ENCODE data around the gene FAM53B.

Gene FAM53B

DNA sequence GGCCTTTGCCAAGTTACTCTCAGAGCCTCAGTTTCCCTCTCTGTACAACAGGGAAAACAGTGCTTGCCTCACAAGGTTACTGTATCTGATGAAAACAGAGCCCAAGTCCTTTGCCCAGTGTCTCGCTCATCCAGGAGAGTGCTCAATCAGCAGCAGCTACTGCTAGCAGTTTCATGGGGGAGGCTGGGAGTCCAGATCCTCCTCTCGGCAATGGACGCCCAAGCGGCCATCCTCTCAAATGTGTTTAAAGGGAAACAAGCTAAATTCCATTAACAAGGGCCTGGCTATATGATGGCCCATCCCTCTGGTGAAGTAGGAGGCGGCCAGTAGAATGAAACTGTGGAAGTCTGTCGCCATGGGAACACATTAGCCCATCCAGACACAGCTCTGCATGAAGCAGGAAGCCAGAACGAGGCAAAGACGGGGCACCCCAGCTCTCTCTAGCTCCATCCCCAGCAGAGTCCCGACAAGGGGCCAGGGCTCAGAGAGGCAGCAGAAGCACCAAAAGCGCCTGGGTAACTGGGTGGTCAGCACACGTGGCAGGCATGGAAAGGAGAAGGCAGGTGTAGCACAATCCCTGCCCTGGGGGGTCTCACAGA, 35.2 kb downstream of the FAM53B start:
- no peak for DNase-seq (ENCODE audit: low spot score)

DNA sequence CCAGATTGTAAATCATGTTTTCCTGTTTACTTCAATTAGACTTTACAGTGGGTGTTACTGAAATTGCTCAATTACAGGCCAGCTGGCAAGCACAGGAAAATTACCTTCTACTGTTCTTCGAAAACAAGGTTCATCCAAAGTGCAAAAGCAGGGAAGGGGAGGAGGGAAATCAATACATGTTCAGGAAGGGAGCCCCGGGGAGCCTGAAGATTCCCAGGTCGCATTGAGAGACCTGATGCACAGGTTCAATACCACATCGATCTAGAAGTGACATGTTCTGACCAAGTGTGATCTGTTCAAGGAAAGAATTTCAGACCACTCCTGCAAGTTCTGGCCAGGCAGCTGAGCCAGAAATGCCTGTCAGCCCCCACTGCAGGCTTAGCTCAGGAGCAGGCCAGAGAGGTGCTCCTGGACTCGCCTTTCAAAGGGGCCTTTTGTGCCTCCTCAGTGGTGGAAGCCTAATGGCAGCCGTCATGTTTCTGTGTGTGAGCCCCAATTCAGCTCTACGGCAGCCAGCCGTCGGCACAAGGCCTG, 35.9 kb downstream of the FAM53B start:
- no peak for DNase-seq (ENCODE audit: low spot score)

DNA sequence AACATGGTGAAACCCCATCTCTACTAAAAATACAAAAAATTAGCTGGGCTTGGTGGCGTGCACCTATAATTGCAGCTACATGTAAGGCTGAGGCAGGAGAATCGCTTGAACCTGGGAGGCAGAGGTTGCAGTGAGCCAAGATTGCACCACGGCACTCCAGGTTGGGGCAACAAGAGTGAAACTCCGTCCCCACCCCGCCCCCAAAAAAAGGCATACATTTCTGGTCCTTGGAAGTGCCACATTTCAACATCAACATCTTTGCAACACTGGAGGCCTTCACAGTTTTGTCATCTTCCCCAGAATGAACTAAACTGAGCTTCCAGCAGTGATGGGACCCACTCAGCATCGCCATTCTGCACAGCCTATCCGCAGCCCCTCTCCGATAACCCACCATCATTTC, 36.6 kb downstream of the FAM53B start:
- DNase-seq (ENCODE audit: low spot score) = no peak

DNA sequence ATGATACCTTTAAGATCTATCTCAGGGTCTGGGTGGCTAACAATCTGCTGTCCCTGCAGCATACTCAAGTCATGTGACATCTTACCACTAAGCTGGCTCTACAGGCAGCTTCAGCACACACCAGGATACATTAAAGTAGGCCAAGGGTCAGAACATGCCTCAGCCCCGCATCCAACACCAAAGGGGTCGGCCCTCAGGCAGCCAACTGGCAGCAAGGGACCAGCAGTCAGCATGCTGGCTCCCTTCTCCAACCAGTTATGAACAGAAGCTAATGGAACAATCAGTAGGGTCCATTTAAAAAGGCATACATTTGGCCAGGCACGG, 37.1 kb downstream of the FAM53B start:
- DNase-seq (ENCODE audit: low spot score) = no peak

DNA sequence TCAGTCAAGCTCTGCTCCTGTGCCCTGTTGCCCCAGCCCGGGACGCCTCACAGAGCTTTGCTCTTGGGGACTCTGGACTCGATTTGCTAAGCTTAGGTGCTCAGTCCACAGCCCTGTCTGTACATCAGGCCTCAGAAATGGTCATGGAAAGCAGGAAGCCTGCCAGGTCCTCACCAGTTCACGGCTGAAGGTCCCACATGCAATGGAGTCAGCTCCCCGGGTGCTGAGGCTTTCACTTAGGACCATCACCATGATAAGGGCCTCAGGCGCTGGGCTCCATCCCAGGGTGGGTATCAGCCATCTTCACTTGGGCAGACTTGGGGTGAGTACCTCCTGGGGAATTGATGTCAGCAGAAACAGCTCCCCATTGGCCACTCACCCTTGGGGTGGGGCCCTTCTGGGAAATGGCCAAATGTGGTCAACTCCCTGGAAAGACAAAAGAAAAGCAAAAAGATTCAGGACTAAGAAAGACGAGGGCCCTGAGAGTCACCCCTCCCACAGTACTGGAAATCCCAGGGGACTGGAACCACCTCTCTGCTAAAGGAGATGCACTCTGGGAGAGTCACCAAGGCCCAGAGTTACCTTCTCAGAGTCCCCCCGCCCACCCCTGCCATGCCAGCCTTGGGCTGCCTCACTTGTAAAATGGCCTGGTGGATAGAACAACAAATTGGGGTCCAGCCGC, 37.6 kb downstream of the FAM53B start:
- DNase-seq (ENCODE audit: low spot score) = no peak

DNA sequence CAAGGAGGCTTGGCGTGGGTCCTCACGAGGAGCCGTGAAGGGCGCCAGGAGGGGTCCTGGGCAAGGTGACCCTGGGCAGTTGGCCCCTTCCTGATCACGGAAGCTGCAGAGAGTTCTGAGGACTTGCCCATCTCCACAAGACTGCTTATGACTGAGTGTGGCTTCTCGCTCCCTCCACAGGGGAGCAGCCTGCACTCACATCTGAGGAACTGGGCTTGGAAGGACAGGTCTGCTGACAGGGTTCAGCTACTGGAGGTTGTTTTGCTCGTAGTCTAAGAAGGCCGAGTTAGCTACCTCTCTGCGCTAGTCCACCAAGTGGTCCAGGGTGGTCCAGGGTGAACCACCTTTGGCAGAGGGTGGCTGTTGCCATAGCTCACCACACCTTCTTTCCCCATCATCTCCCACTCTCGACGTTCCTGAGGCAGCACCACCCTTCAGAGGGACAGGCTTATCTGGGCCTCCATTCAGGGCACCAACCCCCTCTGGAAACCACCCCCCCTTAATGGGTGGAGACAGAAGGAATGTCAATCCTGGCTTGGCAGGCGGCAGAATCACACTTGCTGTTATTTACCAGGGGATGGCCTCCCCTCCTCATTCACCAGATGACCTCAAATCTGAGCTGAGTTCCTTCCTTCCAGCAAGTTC, 38.2 kb downstream of the FAM53B start:
- no peak for DNase-seq (ENCODE audit: low spot score)

DNA sequence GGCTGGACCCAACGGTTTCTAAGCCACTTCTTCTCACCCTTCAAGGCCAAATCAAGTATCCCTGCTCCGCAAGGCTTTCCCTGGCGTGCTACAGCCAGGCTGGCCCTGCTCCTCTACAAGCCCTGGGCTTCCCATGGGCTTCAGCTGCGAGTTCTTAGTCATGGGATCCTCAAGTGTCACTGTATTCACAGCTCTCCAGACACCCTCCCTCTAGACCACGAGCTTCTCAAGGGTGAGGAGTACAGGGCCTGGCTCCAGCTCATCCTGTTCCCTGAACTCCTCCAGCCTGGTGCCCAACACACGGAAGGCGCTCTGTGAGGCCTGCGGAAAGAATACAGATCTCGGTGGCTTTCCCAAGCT, 38.8 kb downstream of the FAM53B start:
- no peak for DNase-seq (ENCODE audit: low spot score)

DNA sequence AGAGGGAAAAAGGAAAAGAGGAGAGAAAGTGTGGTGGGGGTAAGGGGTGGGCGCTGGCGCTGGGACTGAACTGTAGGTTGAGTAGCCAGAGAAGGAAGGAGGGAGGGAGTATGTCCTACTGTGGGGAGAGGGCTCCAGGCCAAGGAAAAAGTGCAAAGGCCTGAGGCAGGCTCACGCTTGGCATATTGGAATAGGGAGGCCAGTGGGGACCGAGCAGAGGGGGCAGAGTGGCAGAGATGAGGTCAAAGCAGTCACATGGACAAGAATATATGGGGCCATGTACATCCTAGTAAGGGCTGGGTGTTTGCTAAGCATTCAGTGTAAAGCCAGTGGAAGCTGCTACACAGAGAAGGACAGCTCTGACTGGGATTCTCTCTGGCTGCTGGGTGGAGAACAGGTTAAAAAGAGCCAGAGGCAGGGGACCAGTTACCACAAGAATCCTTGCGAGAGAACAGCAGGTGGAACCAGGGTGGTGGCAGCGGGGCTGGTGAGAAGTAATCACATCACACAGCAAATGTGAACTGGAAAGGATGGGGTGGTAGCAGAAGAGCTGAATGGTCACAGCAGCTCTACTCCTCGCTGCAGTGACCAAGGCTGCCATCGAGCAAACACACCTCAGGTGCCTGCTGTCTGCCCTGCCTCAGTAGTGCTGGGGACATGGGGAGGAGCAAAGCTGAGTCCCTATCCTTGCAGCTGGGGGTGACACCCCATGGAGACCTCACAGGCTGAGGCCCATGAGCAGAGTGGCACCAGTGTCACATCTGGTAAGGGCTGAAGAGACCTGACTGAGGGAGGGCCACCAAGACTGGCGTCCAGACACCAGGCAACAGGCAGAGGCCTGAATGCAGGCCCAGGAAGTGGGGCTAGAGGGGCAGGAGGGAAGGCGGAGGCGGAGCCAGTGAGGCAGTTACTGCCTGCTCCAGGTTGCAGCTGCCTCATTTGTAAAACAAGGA, 39.5 kb downstream of the FAM53B start:
- no peak for DNase-seq (ENCODE audit: low spot score)

DNA sequence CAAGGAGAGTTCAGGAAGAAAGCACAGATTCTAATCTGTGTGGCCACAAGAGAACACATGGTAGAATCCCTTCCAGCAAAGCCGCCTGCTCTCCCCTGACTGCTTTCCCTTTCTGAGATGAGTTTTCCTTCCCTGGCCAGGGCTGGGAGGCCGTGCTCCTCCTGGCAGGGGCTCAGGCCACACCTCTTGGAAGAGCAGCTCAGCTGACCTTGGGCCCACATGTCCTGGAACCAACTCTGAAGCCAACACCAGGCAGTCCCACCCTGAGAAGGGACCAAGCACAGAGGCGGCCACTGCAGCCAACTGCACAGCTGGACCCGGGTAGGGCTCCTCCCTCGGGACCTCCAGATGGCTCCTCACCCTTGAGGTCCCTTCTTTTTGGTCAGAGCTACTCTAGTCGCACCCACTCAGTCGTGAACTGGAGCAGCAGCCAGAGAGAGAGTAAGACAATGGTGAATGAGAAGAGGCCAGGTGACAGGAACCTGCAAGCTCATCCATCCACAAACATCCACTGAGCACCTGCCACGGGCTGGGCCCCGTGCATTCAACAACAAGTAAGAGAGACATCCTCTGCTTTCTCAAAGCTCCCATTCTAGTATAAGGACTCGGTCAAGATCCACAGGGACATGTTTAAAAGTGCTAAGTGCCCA, 40.3 kb downstream of the FAM53B start:
- DNase-seq (ENCODE audit: low spot score) = no peak

DNA sequence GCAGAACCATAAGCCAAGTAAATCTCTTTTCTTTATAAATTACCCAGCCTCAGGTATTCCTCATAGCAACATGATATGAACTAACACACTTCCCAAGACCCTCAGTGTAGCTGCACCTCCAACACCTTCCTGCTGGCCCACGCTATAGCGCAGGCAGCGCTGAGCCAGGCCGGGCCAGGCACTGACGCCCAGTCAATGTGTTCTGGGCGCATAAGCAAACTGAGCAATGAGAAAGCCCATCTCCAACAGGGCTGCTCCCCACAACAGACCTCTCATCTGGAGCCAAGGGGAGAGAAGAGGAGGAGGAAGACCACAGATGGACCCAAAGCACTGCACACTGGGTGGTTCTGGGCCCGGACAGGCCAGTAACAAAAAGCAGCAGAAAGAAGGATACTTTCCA, 40.8 kb downstream of the FAM53B start:
- no peak for DNase-seq (ENCODE audit: low spot score)

DNA sequence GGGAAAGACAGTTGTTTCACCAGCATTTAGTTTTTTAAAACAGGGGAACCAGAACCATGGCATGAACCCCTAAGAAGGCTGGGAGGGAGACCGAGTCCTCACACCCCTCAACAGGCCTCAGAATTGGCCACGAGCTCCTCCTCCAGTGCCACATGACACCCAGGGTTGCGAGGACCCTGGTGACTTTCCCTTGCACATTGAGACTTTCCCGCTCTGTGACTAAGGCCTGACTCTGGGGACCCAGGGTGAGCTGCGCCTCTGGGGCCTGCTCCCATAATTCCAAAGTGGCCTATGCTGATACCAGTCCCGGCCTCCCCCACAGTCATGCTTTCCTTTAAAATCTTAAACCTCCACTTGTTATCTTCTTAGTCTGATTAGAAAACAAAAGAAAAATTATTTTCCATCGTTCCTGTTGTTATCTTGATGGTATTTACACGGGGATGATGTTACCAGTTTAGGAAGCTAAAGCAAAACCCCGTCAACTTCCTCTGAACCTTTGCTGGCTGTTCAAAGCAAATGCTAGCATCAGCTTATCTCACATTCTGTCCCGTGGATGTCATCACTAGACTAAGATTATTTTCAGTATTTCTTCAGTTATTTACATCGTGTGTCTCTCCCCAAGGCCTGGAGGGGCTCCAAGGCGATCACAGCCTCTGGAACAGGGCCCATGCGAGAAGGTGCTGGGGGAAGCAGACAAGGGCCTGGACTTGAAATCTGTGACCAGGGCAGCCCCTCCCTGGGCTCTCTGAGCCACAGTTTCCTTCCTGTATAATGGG, 42.1 kb downstream of the FAM53B start:
- no peak for DNase-seq (ENCODE audit: low spot score)

DNA sequence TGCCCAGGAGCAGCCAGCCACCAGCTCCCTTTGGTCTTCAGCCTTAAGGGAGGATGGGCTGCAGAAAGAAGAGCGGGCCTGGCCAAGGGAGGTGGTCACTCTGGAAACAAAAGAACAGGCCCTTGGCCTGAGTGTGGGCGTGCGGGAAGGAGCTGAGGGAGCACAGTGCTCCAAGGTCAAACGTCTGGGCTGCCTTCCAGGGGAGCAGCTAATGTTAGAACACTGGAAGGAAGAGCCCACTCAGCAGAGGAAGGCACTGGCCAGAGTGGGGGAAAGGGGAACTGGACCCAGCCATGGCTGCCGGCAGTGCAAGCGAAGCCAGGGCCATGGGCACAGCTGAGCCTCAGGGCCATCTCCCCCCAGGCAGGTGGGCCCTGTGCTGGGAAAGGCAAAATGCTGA, 42.7 kb downstream of the FAM53B start:
- DNase-seq (ENCODE audit: low spot score) = no peak

DNA sequence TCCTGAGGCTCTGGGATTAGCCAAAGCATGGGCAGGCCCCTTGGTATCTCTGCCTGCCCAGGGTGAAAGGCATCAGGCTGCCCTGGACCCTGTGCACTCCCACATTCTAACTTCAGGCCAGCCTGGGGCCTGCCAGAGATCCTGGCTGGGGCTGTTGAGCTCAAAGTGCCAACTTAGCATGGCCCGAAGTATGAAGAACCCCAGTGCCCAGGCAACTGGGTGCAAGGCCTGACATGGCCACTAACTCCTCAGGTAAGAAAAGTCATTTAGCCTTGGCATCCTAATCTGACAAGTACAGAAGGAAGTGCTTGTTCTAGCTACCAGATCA, 43.2 kb downstream of the FAM53B start:
- DNase-seq (ENCODE audit: low spot score) = no peak

DNA sequence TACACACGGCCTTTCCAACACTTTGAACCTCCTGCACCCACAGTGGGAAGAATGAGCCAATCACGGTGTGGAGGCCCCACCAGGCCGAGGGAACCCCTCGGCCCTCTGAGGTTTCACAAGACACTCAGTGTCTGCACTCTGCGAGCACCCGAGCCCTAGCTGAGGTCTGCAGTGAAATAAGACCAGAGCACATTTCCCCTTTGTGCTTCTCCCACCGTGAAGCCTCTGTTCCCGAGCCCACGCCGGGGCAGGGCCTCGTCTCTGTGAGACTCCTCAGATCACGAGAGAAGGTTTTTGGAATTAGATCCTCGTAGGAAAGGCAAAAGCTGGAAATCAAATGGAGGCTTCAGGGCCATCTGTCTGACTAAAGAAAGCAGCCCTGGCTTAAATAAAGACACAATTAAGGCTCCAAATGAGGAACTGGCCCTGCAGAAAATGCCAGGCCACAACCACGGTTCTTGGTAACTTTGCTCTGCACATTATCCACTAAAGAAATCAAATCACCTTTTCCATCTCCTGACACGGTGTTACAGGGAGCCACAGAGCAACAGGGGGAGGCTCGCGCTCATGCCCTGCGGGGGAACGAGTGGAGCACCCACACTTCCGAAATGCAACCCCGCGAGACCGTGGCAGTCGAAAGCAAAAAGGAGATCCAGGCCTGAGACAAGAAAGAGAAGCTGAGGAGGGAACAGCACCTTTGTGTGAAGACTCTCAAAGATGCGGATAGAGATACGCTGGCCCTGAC, 43.7 kb downstream of the FAM53B start:
- DNase-seq (ENCODE audit: low spot score) = no peak

DNA sequence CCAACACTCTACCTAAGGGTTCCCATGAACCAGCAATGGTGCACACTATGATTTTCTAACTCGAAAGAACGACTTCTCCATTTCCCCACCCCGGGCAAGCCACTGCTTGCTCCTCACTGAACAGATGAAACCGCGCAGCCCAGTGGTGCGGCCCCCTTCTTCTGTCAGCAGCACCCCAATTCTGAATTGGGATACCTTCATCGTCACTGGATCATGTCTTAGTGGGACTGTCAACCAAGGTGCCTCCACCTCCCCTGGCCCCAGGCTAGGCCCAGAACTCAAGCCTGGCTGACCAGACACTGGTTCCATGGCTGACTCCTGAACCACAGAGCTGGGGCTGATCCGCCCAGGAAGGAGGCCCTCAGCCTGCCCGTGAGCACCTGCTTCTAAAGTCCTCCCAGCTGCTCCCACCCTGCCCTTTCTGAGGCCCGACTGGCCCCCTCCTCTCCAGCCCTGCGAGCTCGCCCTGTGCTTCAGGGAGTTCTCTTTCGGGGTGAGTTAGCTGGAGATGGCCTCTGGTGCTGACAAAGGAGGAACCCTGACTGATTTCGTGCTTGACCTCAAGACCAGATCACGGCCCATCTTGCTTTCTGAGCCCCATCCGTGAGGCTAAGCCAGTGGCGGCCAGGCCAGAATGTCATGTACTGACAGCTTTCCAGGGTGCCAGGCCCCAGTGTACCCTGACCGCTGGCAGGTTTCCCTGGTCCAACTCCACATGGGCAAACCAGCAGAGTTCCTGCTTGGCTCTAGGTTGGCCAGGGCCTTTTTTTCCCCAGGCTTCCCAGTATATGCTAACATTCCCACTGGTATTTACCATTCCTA, 44.5 kb downstream of the FAM53B start:
- DNase-seq (ENCODE audit: low spot score) = no peak

DNA sequence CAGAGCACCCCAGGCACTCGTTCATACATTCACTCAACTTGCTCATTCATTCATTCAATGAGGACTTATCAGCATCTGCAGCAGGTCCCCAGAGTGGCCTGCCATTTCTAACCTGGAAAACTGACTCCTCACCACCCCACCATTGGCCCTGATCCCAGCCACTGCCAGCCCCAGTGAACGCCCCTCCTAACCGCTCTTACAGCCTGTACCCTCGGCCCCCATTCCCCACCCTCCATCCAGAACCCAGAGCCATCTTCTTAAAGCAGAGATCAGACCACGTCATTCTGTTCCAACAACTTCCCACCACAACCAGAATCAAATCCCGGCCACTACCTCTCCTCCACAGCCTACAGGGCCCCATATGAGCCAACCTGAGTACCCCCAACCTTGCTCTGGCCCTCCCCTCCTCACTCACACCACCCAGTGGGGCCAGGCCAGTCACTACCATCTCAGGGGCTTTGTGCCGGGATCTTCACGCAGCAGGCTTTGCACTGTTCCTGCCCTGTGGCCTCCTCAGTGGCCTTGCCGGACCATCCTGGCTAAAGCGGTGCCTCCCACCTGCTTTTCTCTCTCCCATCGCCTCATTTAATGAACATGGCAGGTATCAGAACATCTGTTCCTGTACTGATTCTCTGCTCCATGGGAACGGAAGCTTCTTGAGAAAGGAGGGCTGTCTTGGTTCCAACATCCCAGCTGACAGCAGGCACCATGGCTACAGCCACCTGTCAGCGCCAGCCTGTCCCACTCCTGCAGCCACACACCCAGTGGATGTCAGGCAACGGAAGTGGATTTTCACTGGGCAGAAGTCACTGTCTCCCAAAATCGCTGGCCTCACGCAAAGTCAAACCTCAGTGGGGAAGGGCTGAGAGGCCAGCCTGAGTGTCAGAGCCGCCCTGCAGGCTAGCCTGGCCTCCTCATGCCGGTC, 45.4 kb downstream of the FAM53B start:
- no peak for DNase-seq (ENCODE audit: low spot score)

DNA sequence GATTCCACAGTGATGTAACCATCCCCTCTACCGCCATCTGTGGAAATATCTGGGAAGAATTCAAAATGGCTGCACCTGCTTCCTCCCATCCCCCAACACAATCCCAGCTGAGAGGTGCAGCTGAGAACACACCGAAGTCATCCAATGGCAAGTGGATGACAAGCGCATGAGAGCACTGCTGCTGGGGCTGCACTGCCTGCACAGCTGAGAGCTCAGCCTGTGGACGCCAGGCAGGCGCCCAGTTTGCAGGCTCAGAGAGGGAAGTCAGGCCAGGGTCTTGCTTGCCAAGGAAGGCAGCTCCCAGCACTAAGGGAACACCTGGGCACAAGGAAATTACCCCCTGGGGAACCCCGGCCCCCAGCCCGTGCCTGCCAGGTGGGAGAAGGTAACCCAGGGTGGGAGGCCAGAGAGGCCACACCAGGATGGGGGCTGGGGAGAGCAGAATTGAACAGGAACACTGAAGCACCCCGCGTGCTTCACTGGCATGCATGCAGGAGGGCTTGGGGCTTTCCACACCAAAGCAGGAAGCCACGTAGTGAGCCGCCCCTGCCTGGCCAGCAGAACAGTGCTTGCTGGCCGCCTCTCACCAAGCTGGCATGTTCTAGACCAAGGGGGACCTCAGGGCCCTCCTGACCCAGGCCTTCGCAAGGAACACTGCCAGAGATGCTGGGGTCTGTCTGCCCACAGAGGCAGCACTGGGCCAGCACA, 46.2 kb downstream of the FAM53B start:
- no peak for DNase-seq (ENCODE audit: low spot score)

DNA sequence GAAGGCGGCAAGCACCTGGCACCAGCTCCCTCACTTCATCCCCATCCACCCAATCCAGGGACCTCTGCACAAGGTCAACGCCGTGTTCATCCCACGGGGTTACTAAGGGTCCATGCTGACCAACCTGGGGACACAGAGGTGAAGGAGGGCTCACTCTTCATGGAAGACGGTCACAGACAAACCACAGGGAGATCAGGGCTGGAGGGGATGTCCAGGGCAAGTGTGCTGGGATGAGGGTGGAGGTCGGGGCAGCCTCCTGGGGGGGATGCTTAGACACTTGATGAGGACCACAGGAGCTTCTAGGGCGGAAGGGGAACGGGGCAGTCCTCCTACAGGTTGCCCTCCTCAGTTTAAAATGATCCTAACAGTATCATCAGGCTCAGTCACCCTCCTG, 46.7 kb downstream of the FAM53B start:
- DNase-seq (ENCODE audit: low spot score) = no peak

Data from RKO (cell line).